Measurements from ENCODE around the gene SRP54.
"Not testable (repeated sequence)": the region's sequence is repeated elsewhere in the genome, so short reads cannot be mapped to it uniquely, and the experiment has no call there.

Gene SRP54

GRCh38 chr14:35047976-35048513, 65.3 kb downstream of the SRP54 start:
- DNase-seq (ENCODE audit: low spot score): no peak

GRCh38 chr14:35050652-35051051, 67.9 kb downstream of the SRP54 start:
- DNase-seq (ENCODE audit: low spot score): no peak

DNA sequence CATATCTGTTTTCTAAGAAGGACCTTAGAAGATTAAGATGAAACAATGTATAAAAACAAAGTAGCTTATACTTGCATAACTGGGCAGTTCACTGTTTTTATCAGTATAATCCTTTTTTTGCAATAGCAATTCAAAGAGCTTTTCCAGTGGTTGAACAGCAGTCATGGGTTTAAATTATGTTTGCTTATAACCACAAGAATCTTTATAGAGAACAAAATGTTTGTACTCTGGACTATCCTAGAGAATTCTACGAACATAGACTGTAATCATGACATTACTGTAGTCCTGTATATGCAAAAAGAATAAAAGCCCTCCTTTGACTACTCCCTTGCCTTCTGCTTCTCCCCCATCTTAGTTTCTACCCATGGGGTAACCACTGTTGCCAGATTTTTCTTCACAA, 69.0 kb downstream of the SRP54 start:
- DNase-seq (ENCODE audit: low spot score): no peak

GRCh38 chr14:35052637-35053036, 69.8 kb downstream of the SRP54 start:
- no peak for DNase-seq (ENCODE audit: low spot score)

DNA sequence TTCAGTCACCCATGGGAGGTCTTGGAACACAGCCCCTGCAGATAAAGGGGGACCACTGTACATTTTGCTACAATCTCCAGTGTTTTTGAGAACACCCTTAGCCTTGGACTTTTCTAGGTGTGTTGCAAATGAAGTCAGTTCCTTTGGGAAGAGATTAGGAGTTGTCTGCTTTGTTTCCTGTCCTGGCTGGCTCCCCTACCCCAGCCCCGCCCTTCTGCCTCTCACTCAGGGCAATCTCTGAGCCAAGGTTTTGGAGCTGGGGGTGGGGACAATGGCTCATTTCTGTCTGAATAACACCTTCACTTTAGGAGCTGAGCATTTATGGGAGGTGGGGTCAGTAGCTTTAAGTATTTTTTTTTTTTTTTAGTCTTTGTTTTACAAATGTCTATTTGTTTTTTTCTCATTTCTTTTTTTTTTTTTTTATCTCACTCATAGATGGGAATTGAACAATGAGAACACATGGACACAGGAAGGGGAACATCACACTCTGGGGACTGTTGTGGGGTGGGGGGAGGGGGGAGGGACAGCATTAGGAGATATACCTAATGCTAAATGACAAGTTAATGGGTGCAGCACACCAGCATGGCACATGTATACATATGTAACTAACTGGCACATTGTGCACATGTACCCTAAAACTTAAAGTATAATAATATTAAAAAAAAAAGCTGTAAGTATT, 78.5 kb downstream of the SRP54 start:
- not testable (repeated sequence) for DNase-seq (ENCODE audit: low spot score)

- not testable (repeated sequence) for DNase-seq (ENCODE audit: low spot score)
These were observed 82.9 kb downstream of the SRP54 start for GRCh38 chr14:35065731-35066130.

DNA sequence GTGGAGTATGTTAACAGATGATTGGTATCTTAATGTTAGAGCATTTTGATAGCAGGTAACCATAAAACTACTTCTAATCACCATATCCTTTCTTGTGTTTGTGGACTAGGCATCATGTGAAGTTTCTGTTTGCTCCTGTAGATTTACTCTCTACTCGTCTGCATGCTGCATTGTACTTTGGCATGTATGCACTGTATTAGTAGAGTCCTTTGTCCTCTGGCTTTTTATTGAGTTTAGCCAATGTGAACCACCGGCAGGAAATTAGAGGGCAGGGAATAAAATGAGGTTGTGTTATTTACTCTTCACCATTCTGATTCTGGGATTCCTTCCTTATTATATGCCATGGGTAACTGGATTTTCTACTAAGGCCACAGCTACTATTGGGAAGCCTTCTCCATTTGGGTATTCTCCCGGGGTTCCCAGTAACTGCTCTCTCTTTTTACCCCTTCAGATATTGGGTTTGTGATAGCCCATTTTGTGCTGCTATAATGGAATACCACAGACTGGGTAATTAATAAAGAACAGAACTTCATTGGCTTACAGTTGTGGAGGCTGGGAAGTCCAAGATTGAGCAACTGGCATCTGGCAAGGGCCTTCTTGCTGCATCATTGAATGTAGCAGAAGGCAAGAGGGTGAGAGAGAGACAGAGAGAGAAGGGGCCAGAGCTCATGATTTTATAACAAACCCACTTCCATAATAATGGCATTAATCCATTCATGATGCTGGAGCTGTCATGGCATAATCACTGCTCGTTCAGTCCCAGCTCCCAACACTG, 85.6 kb downstream of the SRP54 start:
- DNase-seq (ENCODE audit: low spot score): no peak

DNA sequence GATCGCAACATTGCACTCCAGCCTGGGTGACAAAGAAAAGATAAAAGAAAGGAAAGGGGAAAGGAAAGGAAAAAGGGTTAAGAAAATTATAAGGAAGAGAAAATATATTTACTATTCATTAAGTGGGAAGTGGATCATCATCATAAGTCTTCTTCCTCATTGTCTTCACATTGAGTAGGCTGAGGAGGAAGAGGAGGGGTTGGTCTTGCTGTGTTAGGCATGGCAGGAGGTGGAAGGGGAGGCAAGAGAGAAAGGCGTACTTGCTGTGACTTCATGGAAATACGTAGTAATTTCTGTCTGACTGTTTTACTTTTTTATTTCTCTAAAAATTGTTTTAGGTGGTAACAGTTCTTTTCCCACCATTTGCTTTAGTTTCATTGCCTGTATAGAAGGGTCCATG, 89.4 kb downstream of the SRP54 start:
- DNase-seq (ENCODE audit: low spot score): no peak

- DNase-seq (ENCODE audit: low spot score): no peak
These were observed 90.7 kb downstream of the SRP54 start for GRCh38 chr14:35073486-35073885.

DNA sequence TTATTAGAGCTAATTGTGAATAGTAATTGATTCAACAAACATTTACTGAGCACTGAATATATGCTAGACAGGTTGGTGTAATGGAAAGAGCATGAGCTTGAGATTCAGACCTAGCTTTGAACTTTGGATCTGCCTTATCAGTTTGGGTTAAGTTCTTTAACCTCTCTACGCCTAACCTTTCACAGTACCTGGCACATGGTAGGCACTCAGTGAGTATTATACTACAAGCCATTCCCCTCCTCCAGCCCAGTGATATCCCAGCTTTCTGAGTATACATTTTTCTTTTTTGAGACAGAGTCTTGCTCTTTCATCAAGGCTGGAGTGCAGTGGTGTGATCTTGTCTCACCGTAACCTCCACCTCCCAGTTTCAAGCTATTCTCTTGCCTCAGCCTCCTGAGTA, 95.3 kb downstream of the SRP54 start:
- no peak for DNase-seq (ENCODE audit: low spot score)

Measured in putamen (tissue), 1 donor.